HG03280 (cell line): ENCODE measurements around the gene ZFYVE1.
"Not testable (repeated sequence)": the region's sequence is repeated elsewhere in the genome, so short reads cannot be mapped to it uniquely, and the experiment has no call there.

ENCODE experiments used
- ATAC-seq: cut with Tn5 transposase; IDR thresholded peaks from one replicate; pipeline ENCODE4 v1.9.1; 2021; ENCODE audit warnings: mild to moderate bottlenecking, moderate library complexity; ENCODE audit not compliant: unreplicated experiment

Gene ZFYVE1

DNA sequence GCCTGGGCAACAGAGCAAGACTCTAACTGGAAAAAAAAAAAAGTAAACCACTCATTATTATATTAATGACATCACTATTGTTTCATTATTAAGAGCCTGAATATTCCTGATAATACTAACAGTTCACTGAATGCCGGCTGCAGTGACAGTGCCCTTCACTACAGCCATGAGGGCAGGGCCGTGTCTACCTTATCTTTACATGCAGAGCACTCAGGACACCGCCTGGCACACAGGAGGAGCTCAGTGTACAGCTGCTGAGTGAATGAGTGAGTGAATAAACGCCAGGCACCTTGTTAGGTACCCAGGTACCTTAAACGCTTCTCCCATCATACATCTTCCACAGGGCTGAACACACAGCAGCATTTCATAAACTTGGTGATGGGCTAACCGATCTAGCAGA lies 23.2 kb downstream of the ZFYVE1 start:
- no peak for ATAC-seq

DNA sequence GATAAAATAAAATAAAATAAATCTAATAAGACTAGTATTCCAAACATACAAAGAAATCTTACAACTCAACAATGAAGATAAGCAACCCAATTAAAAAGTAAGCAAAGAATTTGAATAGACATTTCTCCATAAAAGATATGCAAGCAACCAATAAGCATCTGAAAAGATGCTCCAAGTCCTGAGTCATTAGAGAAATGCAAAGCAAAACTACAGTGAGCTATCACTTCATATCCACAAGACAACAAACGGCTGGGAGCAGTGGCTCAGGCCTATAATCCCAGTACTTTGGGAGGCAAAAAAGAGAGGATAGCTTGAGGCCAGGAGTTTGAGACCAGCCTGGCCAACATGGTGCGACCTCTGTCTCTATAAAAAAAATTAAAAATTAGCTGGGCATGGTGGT lies 26.8 kb downstream of the ZFYVE1 start:
- ATAC-seq = no peak

DNA sequence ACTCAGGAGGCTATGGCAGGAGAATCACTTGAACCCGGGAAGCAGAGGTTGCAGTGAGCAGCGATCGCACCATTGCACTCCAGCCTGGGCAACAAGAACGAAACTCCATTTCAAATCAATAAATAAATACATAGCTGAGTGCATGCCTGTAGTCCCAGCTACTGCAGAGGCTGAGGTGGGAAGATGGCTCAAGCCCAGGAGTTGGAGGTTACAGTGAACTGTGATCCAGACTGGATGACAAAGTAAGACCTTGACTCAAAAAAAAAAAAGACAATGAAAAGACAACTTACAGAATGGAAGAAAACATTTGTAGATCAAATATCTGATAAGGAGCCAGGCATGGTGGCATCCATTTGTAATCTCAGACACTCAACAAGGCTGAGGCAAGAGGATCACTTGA lies 27.6 kb downstream of the ZFYVE1 start:
- ATAC-seq = no peak

DNA sequence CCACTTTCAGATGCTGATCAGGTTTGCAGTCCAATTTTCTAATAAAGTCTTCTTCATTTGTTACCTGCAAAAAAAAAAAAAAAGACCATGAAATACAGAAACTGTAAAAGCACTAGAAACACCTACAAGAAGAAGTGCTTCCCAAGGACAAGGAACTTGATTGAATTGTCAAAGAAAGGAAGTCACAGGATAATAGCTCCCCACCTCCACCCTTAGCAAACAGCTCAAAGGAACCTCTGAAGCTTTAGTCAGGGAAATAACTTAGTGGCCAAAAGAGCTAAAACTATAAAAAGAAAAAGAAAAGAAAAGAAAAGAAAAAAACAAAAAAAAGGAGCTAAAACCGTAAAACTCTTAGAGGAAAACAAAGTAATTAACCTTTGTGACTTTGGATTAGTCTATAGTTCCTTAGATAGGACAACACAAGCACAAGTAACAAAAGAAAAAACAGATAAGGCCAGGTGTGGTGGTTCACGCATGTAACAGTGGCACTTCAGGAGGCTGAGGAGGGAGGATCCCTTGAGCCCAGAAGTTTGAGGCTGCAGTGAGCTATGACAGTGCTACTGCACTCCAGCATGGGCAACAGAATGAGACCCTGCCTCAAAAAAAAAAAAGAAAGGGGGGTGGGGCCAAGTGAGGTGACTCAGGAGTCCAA lies 28.5 kb downstream of the ZFYVE1 start:
- ATAC-seq = no peak

DNA sequence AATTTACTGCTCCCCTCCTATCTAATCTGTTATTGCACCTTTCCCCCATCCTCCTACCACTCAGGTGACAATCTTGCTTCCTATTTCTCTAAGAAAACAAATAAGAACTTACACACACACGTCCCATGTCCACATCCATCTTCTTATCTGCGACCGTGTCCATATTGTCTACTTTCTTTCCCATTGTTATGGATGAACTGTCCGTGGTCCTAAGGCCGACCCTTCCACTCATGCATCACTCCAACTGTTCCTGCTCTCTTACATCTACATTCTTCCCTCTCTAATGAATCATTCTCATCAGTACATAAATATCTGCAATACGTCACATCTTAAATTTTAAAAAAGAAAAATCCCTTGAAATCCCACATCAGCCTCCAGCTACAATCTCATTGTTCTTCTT lies 30.0 kb downstream of the ZFYVE1 start:
- ATAC-seq = no peak

DNA sequence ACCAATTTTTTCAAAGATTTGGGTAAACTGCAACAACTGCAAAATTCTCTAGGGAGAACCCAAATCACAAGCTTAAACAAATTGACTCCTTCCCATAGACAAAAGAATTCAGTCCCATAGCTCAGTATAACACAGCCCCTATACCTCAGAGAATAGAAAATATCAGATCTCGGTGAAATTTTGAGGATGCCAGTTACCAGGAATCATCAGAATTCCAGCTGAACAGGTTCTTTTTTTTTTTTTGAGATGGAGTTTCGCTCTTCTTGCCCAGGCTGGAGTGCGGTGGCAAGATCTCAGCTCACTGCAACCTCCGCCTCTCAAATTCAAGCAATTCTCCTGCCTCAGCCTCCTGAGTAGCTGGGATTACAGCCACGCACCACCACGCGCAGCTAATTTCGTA lies 36.7 kb downstream of the ZFYVE1 start:
- no peak for ATAC-seq

DNA sequence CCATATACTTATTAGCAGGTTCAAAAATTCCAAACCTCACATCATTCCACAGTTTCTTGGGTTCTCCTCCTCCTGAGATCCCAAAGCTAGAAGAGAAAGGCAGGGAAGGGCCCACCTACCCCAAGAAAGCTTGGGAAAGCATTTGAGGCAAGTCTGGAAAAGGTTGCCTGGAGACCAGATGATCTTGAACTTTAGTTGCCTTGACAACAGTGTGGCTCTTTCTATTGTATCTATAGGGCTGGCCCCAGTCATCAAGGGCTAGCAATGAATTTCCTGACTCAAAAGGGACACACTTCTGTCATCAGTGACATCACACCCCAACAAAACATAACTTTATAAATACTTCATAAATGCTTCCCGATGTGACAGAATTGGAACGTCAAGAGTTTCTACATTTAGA lies 40.0 kb downstream of the ZFYVE1 start:
- no peak for ATAC-seq

DNA sequence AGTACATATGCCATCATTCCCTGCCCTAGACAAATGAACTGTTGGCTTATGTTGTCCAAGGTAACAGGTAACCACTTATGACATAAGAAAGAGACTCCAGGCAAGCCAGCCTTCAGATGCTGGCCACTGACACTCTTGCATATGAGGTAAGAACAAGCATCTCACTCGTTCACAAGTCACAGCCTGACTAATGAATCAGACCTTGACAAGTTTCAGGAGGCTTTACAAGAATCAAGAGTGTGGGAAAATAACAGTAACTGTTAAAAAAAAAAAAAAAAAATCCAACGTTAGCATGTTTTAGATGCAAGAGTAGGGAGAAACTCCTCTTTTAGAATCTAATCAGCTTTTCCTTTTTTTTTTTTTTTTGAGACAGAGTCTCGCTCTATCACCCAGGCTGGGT lies 40.7 kb downstream of the ZFYVE1 start:
- ATAC-seq = no peak

DNA sequence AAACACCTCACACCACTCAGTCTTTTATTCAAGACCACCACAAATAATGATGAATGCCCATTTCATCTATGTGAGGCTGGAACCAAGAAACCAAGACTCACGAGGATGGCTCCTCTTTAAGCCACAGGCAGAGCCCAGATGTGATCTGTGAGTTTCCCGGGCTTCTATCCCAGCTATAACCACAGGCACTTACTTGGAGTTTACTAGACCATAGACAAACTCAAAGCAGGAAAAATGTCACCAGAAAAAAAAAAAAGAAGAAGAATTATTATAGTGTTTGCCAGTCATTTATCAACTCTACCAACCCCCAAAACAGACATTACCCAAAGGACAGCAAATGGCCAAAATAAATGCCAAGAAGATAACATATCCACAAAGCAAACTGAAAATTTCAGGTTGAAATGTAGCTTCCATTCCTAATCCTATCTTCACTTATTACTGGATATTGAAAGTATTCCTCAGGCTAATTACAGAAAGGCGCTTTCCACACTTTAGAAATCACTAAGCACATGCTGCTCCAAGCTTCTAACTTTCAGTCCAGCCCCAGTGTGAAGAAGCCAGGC lies 44.7 kb downstream of the ZFYVE1 start:
- ATAC-seq = no peak

DNA sequence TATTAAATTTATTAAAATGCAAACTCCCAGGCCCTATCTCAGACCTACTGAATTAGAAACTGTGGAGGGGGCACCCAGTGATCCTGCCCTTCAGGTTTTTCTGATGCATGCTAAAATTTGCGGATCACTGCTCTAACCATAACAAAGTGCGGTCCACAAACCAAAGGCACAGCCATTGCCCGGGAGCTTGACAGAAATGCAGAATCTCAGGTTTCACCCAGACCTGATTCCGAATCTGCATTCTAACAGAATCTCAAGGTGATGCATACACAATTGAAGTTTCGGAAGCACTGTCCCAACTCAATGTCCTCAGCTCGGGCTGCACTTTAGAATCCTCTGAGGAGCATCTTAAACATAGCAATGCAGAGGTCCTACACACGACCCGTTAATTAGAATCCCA lies 46.0 kb downstream of the ZFYVE1 start:
- ATAC-seq = no peak

DNA sequence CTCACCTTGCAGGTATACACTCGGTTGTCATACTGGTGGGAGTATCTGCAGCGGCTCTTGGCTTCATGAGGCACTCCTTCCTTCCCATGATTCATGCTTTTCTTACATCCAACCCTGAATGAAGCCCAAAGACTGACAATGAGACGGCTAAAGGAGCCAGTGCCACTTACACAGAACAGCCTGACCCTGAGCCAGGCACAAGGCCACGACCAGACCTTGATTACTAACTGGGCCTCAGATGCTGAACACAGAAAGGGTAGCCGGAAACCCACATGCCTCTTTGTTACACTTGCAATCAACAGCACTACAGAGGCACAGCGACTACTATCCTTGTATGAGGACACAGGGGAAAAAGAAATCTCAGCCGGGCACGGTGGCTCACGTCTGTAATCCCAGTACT lies 48.0 kb downstream of the ZFYVE1 start:
- no peak for ATAC-seq

DNA sequence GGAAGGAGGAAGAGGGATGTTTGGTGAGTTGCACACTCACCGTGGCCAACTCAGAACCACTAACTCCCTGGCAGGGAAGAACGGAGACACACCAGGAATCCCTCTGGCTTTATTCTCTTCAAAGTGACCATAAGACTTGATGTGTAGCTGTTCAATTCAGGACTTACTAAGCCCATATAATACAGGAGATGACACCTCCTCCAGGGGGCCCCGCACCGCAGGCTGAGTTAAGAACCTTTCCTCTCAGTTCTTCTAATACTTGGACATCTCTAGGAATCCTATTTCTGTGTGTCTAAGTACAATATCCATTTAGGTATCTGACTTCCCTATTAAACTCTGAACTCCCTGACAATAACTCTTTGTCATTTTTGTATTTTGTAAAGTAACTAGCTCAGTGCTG lies 51.1 kb downstream of the ZFYVE1 start:
- ATAC-seq = no peak

DNA sequence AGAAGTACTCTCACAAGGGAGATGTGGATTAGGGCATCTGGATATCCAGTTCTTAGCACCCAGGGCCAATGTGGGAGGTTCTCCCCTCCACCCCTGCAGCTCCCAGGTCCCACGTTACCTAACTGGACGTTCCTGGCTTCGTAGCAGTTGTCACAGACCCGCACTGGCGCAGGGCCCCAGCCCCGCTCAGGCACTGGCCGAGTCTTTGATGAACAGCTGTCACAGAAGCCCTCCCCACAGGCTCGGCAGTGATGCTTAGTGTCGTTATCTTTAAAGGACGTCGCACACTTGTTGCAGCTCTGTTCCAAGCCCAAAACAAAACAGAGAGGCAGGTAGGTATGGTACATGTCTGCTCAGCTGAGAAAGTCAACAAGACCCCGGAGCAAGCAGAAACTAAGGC lies 52.2 kb downstream of the ZFYVE1 start:
- ATAC-seq = no peak

DNA sequence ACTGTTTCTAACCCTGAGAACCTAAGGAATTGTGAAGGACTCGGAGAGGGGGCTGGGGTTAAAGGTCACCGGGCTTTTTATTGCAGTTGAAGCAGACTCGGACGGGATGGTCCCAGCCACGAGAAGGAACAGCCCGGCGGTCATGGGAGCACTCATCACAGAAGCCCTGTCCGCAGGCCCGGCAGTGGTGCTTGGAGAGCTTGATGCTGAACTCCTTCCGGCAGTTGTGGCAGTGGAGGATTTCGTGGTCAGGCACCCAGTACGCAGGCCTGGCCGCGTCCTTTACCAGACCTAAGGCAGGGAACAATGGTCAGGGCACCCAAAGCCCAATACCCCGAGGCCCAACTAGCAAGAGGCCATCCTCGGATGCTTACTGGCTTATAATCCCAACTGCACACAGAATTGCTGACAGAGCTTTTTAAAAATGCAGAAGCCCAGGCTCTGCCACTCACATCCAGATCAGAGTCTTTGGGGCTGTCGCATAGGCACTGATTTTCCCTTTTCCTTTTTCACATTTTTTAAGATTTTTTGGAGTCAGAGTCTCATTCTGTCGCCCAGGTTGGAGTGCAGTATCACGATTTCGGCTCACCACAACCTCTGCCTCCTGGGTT lies 56.0 kb downstream of the ZFYVE1 start:
- no peak for ATAC-seq

DNA sequence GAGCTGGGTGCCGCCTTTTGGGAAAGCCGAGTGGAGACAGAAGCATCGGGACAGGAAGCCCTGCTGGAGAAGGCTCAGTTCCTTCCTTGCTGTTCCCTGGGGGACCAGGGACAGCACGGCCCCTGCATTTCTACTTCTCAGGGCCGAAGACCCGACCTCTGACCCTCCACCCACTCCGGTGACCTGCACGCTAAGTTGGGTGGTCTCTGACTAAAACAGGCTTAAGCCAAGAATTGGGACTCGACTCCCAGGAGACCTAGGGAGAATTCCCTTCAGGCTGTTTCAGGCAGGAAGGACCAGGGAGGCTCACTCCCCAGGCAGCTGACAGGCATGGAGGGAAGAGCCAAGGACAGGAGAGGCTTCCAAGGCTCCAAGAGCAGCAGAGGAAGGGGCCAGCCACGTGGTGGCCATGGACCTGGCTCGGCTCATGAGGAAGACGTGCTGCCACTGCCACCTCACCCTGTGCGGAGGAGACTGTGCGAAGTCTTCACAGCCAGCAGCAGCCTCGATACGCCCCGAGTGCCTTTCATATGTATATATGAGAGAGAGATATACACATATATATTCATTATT lies 56.8 kb downstream of the ZFYVE1 start:
- no peak for ATAC-seq

DNA sequence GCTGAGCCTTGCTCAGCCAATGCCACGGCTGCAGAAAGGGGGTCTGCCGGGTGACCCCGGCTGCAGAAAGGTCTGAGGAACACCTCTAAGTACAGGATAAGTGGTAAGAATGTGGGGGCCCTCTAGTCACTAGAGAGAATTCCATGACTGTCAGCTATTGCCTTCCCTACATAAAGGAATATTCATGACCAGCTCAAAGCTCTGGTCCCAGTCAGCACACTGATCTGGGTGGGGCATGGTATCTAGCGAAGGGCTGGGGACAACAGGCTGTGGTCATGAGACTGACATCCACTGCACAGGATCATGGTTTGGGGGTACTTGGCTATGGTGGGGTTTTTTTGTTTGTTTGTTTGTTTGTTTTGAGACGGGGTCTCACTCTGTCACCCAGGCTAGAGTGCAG lies 58.6 kb downstream of the ZFYVE1 start:
- no peak for ATAC-seq

DNA sequence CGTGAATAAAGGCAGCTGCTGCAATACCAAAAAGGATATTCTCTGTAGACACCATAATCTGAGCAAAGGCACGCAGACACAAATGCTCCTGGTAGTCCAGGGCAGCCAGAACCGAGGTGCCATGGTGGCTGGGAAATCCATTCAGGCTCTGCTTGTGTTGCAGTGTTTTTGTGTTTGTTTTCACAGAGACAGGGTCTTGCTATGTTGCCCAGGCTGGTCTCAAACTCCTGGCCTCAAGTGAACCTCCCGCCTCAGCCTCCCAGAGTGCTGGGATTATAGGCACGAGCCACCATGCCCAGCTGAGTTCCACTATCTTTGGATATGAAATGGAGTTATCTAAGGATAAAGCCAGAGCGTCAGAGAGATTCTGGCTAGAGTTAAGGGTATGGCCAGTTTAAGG lies 60.9 kb downstream of the ZFYVE1 start:
- no peak for ATAC-seq

DNA sequence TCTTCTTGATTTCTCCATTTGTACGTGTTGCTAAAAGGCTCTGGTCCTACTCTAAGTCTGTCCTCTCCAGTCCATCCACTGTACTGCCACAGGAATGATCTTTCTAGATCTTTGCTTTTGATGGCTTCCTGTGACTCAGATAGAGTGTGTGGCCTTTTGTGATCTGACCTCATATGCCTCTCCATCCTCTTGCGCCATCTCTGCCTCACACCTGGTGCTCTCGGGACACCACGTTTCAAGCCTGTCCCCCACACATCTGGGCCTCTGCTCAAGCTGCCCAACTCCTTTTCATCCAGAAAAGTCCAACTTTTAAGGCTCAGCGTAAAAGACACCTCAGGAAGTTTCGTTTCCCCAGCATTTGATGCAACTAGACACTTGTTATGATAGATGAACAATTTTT lies 61.7 kb downstream of the ZFYVE1 start:
- ATAC-seq = no peak

DNA sequence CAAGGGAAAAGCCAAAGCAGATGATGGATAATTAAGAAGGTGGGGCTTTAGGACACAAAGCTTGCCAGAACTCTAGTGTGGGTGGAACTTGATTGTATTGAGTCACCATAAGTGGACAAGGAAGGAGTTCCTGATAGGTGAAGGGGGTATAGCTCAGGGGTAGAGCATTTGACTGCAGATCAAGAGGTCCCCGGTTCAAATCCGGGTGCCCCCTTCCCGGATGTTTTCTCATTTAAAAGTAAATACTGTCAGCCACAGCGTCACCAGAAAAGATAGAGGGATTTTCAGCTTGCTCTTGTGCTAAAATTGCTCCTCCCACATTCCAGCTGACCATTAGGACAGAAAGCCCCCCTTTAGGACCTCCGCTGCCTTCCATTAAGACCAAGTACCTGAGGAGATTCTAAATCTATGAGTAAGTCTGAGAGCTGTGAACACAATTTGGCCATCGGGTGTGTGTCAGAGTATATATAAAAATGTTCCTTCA lies 64.0 kb downstream of the ZFYVE1 start:
- no peak for ATAC-seq

DNA sequence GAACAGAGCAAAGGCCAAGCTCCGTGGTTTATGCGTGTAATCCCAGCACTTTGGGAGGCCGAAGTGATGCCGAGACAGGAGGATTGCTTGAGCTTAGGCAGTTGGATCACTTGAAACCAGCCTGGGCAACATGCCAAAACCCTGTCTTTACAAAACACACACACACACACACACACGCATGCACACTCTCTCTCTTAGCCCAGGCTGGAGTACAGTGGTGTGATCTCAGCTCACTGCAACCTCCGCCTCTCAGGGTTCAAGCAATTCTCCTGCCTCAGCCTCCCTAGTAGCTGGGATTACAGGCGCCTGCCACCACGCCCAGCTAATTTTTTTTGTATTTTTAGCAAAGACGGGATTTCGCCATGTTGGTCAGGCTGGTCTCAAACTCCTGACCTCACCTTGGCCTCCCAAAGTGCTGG lies 64.6 kb downstream of the ZFYVE1 start:
- not testable (repeated sequence) for ATAC-seq

DNA sequence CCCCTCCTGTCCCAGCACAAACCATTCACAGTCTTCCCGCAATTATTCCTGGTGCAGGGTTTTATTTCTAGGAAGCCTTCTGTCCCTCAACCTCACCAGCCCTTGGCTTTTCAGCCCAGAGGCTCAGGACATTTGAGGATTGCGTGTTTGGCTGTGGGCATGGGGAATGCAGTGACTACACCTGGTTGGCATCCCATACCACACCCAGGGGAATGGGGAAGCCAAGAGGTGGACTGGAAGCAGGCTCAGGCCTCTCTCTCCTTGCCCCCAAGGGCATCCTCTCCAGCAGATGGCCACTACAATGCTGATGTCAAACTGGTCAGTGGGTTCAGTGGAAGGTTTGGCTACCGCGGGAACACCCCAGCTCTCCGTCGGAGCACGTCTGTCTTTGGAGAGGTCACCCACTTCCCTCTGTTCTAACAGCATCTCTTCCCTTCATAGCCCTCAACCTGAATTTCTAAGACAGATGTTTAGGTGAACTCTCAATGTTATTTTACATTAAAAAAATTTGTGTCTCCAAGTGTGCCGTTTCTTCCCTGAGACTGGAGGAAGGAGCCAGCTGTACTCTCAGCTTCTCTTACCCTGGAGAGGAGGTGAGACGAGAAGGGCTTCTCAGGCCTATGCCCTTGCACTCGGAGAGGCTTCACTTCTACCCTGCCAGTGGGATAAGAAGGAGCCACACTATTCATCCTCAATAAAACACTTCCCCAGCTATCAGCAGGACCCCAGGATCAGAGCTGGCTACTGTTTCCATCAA lies 65.1 kb downstream of the ZFYVE1 start:
- no peak for ATAC-seq

DNA sequence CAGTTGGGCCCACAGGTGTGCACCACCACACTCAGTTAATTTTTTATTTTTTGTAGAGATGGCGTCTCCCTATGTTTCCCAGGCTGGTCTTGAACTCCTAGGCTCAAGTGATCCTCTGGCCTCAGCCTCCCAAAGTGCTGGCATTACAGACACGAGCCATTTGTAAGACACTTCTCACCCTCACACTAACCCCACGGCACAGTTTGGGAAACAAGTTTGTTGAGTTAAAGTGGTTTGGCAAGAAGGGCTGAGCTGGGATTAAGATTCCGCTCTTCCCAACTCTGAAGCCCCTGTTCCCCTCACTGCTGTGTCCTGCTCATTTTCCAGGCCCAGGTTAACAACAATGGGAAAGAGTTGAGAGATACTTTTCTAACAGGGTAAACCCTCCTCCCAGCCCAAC lies 65.9 kb downstream of the ZFYVE1 start:
- ATAC-seq = not testable (repeated sequence)
